Mucosa of rectum (tissue), 2 donors: ENCODE measurements around the gene TSC2.
A peak's percentile ranks its signal among the peaks of the same experiment; 100 is the strongest.
"Not testable (repeated sequence)": the region's sequence is repeated elsewhere in the genome, so short reads cannot be mapped to it uniquely, and the experiment has no call there.

ENCODE experiments used
- H3K27ac ChIP-seq, 2 donors: one replicate each; pipeline ENCODE4 v1.7.0; 2013; ENCODE audit warnings: inconsistent platforms in 2 of 2, low read depth in 2 of 2, low read length in 2 of 2
- H3K27me3 ChIP-seq, 2 donors: one replicate each; pipeline ENCODE4 v1.7.0; 2013; ENCODE audit warnings: low read length in 2 of 2; ENCODE audit not compliant: control insufficient read depth in 2 of 2, insufficient read depth in 2 of 2
- H3K36me3 ChIP-seq, 2 donors: one replicate each; pipeline ENCODE4 v1.7.0; 2013; ENCODE audit warnings: low read length in 2 of 2; ENCODE audit not compliant: control insufficient read depth in 2 of 2, insufficient read depth in 2 of 2
- H3K4me1 ChIP-seq, 2 donors: one replicate each; pipeline ENCODE4 v1.7.0; 2013; ENCODE audit warnings: low read length in 2 of 2, mild to moderate bottlenecking in 1 of 2; ENCODE audit not compliant: control insufficient read depth in 2 of 2, insufficient read depth in 2 of 2
- H3K4me3 ChIP-seq, 2 donors: one replicate each; pipeline ENCODE4 v1.7.0; 2013; ENCODE audit warnings: low read length in 2 of 2
- H3K9ac ChIP-seq, 2 donors: one replicate each; pipeline ENCODE4 v1.7.0; 2013; ENCODE audit warnings: low read length in 2 of 2, low read depth in 1 of 2, mild to moderate bottlenecking in 1 of 2
- H3K9me3 ChIP-seq, 2 donors: one replicate each; pipeline ENCODE4 v1.7.0; 2013; ENCODE audit warnings: low read length in 2 of 2; ENCODE audit not compliant: control insufficient read depth in 2 of 2
- donor health status: healthy.
- donor health status: Normal muscosa, but diverticular disease.

Gene TSC2

GRCh38 chr16:2011726-2012125 is 36.1 kb upstream of the TSC2 start:
- H3K9me3 ChIP-seq, H3K9ac ChIP-seq, H3K36me3 ChIP-seq, H3K4me3 ChIP-seq, H3K27ac ChIP-seq, H3K27me3 ChIP-seq: not testable (repeated sequence)
- peaks cover 34 to 41% of the 10 kb centered on the region in 2 donors for H3K4me1 ChIP-seq

GRCh38 chr16:2013527-2013926 is 34.3 kb upstream of the TSC2 start:
- Histone ChIP-seq H3K36me3 (no peaks in the 10 kb centered on the region), H3K4me1 (peaks cover 19 to 24% of the 10 kb centered on the region in 2 donors), H3K9ac (no peak overlapping the region), H3K27me3 (no peaks in the 10 kb centered on the region), H3K9me3 (no peaks in the 10 kb centered on the region), H3K27ac (no peak overlapping the region), H3K4me3 (no peak overlapping the region)

GRCh38 chr16:2015117-2015946 is 32.5 kb upstream of the TSC2 start:
- peak overlapping the region; percentile 92 to 95 for H3K27ac ChIP-seq
- H3K27me3 ChIP-seq: peaks cover 13 to 15% of the 10 kb centered on the region in 2 donors
- no peak overlapping the region for H3K4me3 ChIP-seq
- peak overlapping the region; percentile 72 to 82 for H3K9ac ChIP-seq
- H3K9me3 ChIP-seq: no peaks in the 10 kb centered on the region
- H3K4me1 ChIP-seq: peaks cover 11 to 15% of the 10 kb centered on the region in 2 donors
- H3K36me3 ChIP-seq: no peaks in the 10 kb centered on the region

DNA sequence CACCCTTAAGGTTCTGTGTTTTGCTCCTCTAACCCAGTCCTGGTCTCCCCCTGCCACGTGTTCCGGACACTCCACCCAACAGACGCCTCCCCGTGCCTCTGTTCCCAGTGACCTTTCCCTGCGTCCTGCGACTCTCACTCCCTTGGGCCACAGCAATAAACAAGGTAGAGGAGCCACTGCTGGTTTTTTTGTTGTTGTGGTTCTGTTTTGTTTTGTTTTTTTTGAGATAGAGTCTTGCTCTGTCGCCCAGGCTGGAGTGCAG is 31.9 kb upstream of the TSC2 start:
- H3K36me3 ChIP-seq: no peaks in the 10 kb centered on the region
- peaks cover 8 to 15% of the 10 kb centered on the region in 2 donors for H3K4me1 ChIP-seq
- peaks cover 18 to 19% of the 10 kb centered on the region in 2 donors for H3K27me3 ChIP-seq
- peak overlapping the region; percentile 92 to 95 for H3K27ac ChIP-seq
- no peaks in the 10 kb centered on the region for H3K9me3 ChIP-seq
- no peak overlapping the region for H3K4me3 ChIP-seq
- peak overlapping the region; percentile 72 to 82 for H3K9ac ChIP-seq

DNA sequence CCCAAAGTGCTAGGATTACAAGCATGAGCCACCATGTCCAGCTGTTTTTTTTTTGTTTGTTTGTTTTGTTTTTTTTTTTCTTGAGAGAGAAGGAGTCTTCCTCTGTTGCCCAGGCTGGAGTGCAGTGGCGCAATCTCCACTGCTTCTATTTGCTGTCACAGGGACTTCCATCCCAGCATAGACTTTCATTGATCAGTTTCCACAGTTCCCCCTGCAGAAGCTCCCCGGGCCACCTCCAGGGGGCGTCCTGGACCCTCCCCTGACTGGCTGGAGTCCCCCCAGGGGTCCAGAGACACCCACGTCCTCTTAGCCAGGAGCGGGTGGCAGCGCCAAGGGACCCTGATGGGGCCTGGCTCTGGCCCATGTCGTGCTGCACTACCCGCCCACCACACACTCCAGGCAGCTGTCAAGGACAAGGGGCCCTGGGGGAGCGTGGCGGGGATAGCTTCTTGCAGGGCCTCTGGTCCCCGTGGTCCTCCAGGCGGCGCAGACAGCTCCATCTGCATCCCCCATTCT is 31.3 kb upstream of the TSC2 start:
- H3K9ac ChIP-seq: no peak overlapping the region
- peaks cover 18 to 19% of the 10 kb centered on the region in 2 donors for H3K27me3 ChIP-seq
- no peak overlapping the region for H3K27ac ChIP-seq
- H3K4me3 ChIP-seq: no peak overlapping the region
- H3K4me1 ChIP-seq: peaks cover 8 to 15% of the 10 kb centered on the region in 2 donors
- H3K9me3 ChIP-seq: no peaks in the 10 kb centered on the region
- no peaks in the 10 kb centered on the region for H3K36me3 ChIP-seq

- Histone ChIP-seq H3K27ac (no peak within 1 kb of the TSS), H3K9me3 (no peaks in the 10 kb centered on the region), H3K36me3 (no peaks in the 10 kb centered on the region), H3K4me1 (peaks cover 20 to 26% of the 10 kb centered on the region in 2 donors), H3K4me3 (no peak within 1 kb of the TSS), H3K27me3 (peaks cover 18 to 19% of the 10 kb centered on the region in 2 donors), H3K9ac (no peak within 1 kb of the TSS)
These were observed 28.3 kb upstream of the TSC2 start, which contains the start of gene NPW for GRCh38 chr16:2019518-2019920. TSS of gene NPW (plus strand) at chr16:2019785.

- Histone ChIP-seq H3K4me1 (peaks cover 18 to 26% of the 10 kb centered on the region in 2 donors), H3K27me3 (peaks cover 18 to 19% of the 10 kb centered on the region in 2 donors), H3K36me3 (no peaks in the 10 kb centered on the region), H3K9ac (no peak overlapping the region), H3K4me3 (no peak overlapping the region), H3K9me3 (no peaks in the 10 kb centered on the region), H3K27ac (no peak overlapping the region)
These were observed 27.6 kb upstream of the TSC2 start for GRCh38 chr16:2019921-2020831.

- Histone ChIP-seq H3K4me3 (peak overlapping the region; percentile 6 to 56), H3K27ac (peak overlapping the region in 1 of 2 donors; percentile 82), H3K4me1 (peaks cover 16 to 23% of the 10 kb centered on the region in 2 donors), H3K36me3 (no peaks in the 10 kb centered on the region), H3K9me3 (no peaks in the 10 kb centered on the region), H3K9ac (peak overlapping the region; percentile 13 to 47), H3K27me3 (peaks cover 18 to 19% of the 10 kb centered on the region in 2 donors)
These were observed 25.1 kb upstream of the TSC2 start for GRCh38 chr16:2022723-2023091.

DNA sequence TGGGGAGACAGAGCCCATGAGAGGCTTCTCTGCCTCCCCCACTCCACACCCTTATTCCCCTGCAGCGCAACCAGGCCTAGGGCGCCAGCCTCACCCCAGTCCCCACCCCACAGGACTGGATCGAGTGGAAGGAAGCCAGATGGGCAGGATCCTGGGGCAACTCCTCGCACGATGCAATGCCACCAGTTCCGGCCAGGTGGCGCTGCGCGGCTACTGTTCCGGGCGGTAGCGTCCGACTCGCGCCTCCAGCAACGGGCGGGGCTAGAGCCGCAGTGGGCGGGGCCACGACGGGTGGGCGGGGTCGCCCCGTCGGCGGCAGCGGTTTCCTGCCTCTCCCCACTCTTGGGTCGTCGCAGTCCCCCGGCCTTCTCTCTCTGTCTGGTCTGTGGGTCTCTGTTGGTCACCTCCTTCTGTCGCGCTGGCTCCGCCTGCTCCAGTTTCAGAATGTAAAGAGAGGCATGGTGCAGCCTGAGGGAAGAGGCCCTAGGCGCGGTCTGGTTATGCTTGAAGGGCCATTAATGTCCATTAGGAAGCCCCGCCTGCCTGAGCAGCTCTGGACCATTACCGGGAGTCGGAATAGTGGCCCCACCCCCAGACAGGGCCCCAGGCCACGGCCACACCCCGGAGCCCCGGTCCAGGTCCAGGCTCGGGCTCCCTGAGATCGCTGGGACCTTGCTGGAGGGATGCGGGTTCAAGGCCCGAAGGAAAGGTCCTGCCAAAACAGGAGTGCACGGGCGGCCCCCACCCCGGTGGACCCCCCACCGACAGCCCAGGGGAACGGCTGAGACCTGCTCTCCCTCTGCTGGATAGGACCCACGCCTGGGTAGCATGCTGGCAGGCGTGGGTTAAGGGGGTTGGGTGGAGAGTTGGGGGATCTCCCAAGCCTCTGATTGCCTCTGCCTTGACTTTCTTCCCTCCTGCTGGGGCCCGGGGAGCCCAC is 24.4 kb upstream of the TSC2 start:
- H3K4me1 ChIP-seq: peaks cover 17 to 30% of the 10 kb centered on the region in 2 donors
- peaks cover 18 to 19% of the 10 kb centered on the region in 2 donors for H3K27me3 ChIP-seq
- peak overlapping the region; percentile 69 to 82 for H3K27ac ChIP-seq
- peak overlapping the region; percentile 60 to 63 for H3K4me3 ChIP-seq
- no peaks in the 10 kb centered on the region for H3K9me3 ChIP-seq
- H3K36me3 ChIP-seq: no peaks in the 10 kb centered on the region
- H3K9ac ChIP-seq: peak overlapping the region; percentile 56 to 65
